ENCODE results near the gene TYSND1. TPM values are rescaled to one million over a fixed set of nuclear protein-coding genes. Genes with fewer than 3 reads are reported as not detected.

Gene TYSND1
- total and polyA plus RNA-seq, 2 of the 13 experiments (the other 11 are each of a cell fraction or from before 2014, with no cell fraction given): 3.3 to 8.9 TPM

DNA sequence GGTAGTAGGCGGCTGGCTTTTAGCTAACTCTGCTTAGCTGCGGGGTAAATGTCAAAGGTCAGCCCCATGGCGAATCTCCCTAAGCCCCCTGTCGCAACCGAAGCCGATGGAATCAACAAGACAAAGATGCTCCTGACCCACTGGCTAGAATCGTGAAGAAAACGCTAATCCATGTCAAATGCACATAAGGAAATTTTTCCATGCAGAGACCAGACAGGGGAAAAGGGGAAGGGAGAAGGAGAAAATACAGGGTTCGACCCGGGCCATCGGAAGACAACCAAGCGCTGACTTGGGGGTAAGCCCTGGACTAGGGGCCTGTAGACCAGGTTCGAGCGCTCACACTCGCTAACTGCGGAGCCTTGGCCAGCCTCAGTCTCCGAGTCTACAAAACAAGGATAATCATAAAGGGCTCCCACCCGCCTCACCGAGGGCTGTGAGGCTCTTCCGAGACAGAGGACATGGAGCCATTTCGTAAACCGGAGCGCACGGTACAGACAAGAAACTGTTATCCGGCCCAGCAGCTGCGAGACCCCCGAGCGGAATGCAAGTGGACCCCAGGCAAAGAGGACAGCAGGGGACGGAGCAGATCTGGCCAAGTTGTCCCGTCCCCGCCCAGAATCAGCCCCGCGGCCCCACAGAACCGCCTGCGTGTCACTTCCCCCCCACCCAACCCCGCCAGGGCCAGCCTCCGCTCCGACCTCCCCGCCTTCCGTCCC, 23.3 kb upstream of the TYSND1 start (continued):
- TF ChIP-seq, protein P1, sequence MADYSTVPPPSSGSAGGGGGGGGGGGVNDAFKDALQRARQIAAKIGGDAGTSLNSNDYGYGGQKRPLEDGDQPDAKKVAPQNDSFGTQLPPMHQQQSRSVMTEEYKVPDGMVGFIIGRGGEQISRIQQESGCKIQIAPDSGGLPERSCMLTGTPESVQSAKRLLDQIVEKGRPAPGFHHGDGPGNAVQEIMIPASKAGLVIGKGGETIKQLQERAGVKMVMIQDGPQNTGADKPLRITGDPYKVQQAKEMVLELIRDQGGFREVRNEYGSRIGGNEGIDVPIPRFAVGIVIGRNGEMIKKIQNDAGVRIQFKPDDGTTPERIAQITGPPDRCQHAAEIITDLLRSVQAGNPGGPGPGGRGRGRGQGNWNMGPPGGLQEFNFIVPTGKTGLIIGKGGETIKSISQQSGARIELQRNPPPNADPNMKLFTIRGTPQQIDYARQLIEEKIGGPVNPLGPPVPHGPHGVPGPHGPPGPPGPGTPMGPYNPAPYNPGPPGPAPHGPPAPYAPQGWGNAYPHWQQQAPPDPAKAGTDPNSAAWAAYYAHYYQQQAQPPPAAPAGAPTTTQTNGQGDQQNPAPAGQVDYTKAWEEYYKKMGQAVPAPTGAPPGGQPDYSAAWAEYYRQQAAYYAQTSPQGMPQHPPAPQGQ (CRISPR knock-in tag; IDR thresholded peaks at IDR 0.05; ENCODE audit: borderline replicate concordance): no peak
- TF ChIP-seq, protein P2, sequence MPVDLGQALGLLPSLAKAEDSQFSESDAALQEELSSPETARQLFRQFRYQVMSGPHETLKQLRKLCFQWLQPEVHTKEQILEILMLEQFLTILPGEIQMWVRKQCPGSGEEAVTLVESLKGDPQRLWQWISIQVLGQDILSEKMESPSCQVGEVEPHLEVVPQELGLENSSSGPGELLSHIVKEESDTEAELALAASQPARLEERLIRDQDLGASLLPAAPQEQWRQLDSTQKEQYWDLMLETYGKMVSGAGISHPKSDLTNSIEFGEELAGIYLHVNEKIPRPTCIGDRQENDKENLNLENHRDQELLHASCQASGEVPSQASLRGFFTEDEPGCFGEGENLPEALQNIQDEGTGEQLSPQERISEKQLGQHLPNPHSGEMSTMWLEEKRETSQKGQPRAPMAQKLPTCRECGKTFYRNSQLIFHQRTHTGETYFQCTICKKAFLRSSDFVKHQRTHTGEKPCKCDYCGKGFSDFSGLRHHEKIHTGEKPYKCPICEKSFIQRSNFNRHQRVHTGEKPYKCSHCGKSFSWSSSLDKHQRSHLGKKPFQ (CRISPR knock-in tag; IDR thresholded peaks at IDR 0.05; ENCODE audit: insufficient replicate concordance): peak; percentile 75
- TF ChIP-seq, protein P3, sequence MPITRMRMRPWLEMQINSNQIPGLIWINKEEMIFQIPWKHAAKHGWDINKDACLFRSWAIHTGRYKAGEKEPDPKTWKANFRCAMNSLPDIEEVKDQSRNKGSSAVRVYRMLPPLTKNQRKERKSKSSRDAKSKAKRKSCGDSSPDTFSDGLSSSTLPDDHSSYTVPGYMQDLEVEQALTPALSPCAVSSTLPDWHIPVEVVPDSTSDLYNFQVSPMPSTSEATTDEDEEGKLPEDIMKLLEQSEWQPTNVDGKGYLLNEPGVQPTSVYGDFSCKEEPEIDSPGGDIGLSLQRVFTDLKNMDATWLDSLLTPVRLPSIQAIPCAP (CRISPR knock-in tag; IDR thresholded peaks at IDR 0.05; ENCODE audit: low read depth): no peak
- TF ChIP-seq ZNF260 (CRISPR knock-in tag; IDR thresholded peaks at IDR 0.05; ENCODE audit: borderline replicate concordance, low read depth): no peak
- TF ChIP-seq ZNF121 (CRISPR knock-in tag; IDR thresholded peaks at IDR 0.05): peak; percentile 86; the same call in 1 of the 2 replicates
- 0 out of 2 replicates have a peak, but pooled peaks have one; percentile 13 for TF ChIP-seq ZNF761 (CRISPR knock-in tag; conservative IDR thresholded peaks at IDR 0.05)
- TF ChIP-seq ZNF235 (CRISPR knock-in tag; IDR thresholded peaks at IDR 0.05; ENCODE audit: borderline replicate concordance): no peak
- TF ChIP-seq ZNF232 (CRISPR knock-in tag; IDR thresholded peaks at IDR 0.05; ENCODE audit: borderline replicate concordance): peak; percentile 54; the same call in 1 of the 2 replicates
- TF ChIP-seq KDM5A (IDR thresholded peaks at IDR 0.05; ENCODE audit: borderline replicate concordance, low read length): peak; percentile 53; the same call in 1 of the 2 replicates
- no peak for TF ChIP-seq KLF16 (CRISPR knock-in tag; IDR thresholded peaks at IDR 0.05)
- no peak for TF ChIP-seq GATAD2A (CRISPR knock-in tag; IDR thresholded peaks at IDR 0.05)
- no peak for TF ChIP-seq ZNF326 (CRISPR knock-in tag; IDR thresholded peaks at IDR 0.05; ENCODE audit: borderline replicate concordance)
- no peak for TF ChIP-seq ZNF672 (CRISPR knock-in tag; IDR thresholded peaks at IDR 0.05)
- TF ChIP-seq SP5 (CRISPR knock-in tag; IDR thresholded peaks at IDR 0.05; ENCODE audit: borderline replicate concordance, low read depth): no peak
- TF ChIP-seq, protein P4, sequence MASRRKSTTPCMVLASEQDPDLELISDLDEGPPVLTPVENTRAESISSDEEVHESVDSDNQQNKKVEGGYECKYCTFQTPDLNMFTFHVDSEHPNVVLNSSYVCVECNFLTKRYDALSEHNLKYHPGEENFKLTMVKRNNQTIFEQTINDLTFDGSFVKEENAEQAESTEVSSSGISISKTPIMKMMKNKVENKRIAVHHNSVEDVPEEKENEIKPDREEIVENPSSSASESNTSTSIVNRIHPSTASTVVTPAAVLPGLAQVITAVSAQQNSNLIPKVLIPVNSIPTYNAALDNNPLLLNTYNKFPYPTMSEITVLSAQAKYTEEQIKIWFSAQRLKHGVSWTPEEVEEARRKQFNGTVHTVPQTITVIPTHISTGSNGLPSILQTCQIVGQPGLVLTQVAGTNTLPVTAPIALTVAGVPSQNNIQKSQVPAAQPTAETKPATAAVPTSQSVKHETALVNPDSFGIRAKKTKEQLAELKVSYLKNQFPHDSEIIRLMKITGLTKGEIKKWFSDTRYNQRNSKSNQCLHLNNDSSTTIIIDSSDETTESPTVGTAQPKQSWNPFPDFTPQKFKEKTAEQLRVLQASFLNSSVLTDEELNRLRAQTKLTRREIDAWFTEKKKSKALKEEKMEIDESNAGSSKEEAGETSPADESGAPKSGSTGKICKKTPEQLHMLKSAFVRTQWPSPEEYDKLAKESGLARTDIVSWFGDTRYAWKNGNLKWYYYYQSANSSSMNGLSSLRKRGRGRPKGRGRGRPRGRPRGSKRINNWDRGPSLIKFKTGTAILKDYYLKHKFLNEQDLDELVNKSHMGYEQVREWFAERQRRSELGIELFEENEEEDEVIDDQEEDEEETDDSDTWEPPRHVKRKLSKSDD (CRISPR knock-in tag; IDR thresholded peaks at IDR 0.05; ENCODE audit: low read depth): peak; percentile 48; the same call in 1 of the 2 replicates
- 0 out of 2 replicates have a peak, but pooled peaks have one; percentile 47 for TF ChIP-seq ZNF253 (CRISPR knock-in tag; IDR thresholded peaks at IDR 0.05; ENCODE audit: borderline replicate concordance)
- TF ChIP-seq GABPA (IDR thresholded peaks at IDR 0.05; ENCODE audit: low read depth, low read length): no peak
- TF ChIP-seq GABPA (CRISPR knock-in tag; IDR thresholded peaks at IDR 0.05; ENCODE audit: low read depth): peak; percentile 2; the same call in 1 of the 2 replicates

All from HepG2 (cell line).